ENCODE results near the gene PCDHGA4. TPM values are rescaled to one million over a fixed set of nuclear protein-coding genes. Genes with fewer than 3 reads are reported as not detected.

The PCDHGA4 gene
- total RNA-seq, 1 donor from 2014 or later, result 0.75 TPM

DNA sequence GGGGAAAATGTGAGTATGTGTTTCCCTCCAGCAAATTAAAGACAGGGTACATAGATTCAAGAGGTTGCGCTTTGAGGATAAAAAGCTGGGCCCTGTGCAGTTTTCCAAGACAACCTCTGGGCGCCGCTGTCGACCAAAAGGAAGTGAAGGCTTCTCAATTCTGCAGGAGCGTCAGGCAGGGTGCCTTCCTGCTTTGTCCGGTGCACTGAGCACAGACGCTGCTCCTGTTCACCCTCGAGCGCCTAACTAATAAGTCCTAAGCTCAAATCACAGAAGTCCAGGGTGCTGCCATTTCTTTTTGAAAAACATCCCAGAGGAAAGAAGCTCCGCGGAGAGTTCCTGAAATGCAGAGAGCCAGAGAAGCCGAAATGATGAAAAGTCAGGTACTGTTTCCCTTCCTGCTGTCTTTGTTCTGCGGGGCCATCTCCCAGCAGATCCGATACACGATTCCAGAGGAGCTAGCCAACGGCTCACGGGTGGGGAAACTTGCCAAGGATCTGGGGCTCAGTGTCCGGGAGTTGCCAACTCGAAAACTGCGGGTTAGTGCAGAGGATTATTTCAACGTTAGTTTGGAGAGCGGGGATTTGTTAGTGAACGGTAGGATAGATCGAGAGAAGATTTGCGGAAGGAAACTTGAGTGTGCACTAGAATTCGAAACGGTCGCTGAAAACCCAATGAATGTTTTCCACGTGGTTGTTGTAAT is 4.8 kb upstream of the PCDHGA4 start, which contains the start of gene PCDHGB1:
Gene PCDHGB1 (plus strand): TSS at position 183 of the 703 bp plus-strand sequence. CDS start 162 bp downstream, at position 345.
- intact Hi-C loops (cut with micrococcal nuclease), result no loop called here
- TF ChIP-seq, protein P1, sequence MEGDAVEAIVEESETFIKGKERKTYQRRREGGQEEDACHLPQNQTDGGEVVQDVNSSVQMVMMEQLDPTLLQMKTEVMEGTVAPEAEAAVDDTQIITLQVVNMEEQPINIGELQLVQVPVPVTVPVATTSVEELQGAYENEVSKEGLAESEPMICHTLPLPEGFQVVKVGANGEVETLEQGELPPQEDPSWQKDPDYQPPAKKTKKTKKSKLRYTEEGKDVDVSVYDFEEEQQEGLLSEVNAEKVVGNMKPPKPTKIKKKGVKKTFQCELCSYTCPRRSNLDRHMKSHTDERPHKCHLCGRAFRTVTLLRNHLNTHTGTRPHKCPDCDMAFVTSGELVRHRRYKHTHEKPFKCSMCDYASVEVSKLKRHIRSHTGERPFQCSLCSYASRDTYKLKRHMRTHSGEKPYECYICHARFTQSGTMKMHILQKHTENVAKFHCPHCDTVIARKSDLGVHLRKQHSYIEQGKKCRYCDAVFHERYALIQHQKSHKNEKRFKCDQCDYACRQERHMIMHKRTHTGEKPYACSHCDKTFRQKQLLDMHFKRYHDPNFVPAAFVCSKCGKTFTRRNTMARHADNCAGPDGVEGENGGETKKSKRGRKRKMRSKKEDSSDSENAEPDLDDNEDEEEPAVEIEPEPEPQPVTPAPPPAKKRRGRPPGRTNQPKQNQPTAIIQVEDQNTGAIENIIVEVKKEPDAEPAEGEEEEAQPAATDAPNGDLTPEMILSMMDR (IDR thresholded peaks at IDR 0.05), result no peak
- Mint-ChIP-seq H3K4me3 (peak within 1 kb of the TSS; percentile 57), H3K27me3 (peaks cover 46% of the 10 kb centered on the region), H3K4me1 (no peaks in the 10 kb centered on the region), H3K36me3 (ENCODE audit: low read depth) (no peaks in the 10 kb centered on the region), H3K9me3 (peaks cover 14% of the 10 kb centered on the region), H3K27ac (no peak within 1 kb of the TSS)
- ChIA-PET POLR2A (no interaction called here), CTCF (interaction anchor here (0.9 to 2.5 kb wide), 3 partner anchors 20 to 214 kb away, joined by 3 to 8 read pairs (median 3); partner anchors contain the start of gene PCDHGB3)
- no peak for ATAC-seq (ENCODE audit: low read depth)
- no peak for DNase-seq

DNA sequence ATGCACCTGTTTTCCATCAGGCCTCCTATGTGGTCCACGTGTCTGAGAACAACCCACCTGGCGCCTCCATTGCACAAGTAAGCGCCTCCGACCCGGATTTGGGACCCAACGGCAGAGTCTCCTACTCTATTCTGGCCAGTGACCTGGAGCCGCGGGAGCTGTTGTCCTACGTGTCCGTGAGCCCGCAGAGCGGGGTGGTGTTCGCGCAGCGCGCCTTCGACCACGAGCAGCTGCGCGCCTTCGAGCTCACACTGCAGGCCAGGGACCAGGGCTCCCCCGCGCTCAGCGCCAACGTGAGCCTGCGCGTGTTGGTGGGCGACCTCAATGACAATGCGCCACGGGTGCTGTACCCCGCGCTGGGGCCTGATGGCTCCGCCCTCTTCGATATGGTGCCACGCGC is 3.2 kb upstream of the PCDHGA4 start:
- Mint-ChIP-seq H3K9me3 (peaks cover 13% of the 10 kb centered on the region), H3K4me3 (no peak overlapping the region), H3K36me3 (ENCODE audit: low read depth) (no peaks in the 10 kb centered on the region), H3K27me3 (peaks cover 56% of the 10 kb centered on the region), H3K27ac (no peak overlapping the region), H3K4me1 (no peaks in the 10 kb centered on the region)
- no peak for ATAC-seq (ENCODE audit: low read depth)
- intact Hi-C loops (cut with micrococcal nuclease), result no loop called here
- ChIA-PET POLR2A (no interaction called here), CTCF (interaction anchor here (1.2 to 2.5 kb wide), 2 partner anchors 31 to 212 kb away, joined by 3 to 8 read pairs; partner anchors contain the start of gene TAF7)
- no peak for DNase-seq
- TF ChIP-seq, protein P1 (IDR thresholded peaks at IDR 0.05), result no peak

DNA sequence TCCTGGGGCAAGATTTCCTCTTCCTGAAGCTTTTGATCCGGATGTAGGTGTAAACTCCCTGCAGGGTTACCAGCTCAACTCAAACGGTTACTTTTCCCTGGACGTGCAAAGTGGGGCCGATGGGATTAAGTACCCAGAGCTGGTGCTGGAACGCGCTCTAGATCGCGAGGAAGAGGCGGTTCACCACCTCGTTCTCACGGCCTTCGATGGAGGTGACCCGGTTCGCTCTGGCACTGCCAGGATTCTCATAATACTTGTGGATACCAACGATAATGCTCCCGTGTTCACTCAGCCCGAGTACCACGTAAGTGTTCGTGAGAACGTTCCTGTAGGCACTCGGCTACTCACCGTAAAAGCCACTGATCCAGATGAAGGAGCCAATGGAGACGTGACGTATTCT is 820 bp downstream of the PCDHGA4 start:
- TF ChIP-seq, protein P1 (IDR thresholded peaks at IDR 0.05), result no peak
- intact Hi-C loops (cut with micrococcal nuclease), result no loop called here
- H3K9me3 Mint-ChIP-seq, result peaks cover 19% of the 10 kb centered on the region
- ChIA-PET POLR2A (no interaction called here), CTCF (interaction anchor here (1.3 kb wide), 1 partner anchor 208 kb away, joined by 5 read pairs; no protein-coding TSS in a partner anchor)
- no peak overlapping the region for H3K4me3 Mint-ChIP-seq
- H3K27me3 Mint-ChIP-seq, result peaks cover 59% of the 10 kb centered on the region
- no peak for ATAC-seq (ENCODE audit: low read depth)
- no peaks in the 10 kb centered on the region for H3K4me1 Mint-ChIP-seq
- no peak for DNase-seq
- H3K27ac Mint-ChIP-seq, result no peak overlapping the region
- H3K36me3 Mint-ChIP-seq (ENCODE audit: low read depth), result peaks cover 2% of the 10 kb centered on the region

DNA sequence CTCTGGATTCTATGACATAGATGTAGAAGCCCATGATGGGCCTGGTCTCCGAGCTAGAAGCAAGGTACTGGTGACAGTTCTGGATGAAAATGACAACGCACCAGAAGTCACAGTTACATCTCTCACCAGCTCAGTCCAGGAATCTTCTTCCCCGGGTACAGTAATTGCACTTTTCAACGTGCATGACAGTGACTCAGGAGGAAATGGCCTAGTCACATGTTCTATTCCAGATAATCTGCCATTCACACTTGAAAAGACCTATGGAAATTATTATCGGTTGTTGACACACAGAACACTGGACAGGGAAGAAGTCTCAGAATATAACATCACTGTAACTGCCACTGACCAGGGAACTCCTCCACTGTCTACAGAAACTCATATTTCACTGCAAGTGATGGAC is 1.3 kb downstream of the PCDHGA4 start:
- intact Hi-C loops (cut with micrococcal nuclease), result no loop called here
- TF ChIP-seq, protein P1 (IDR thresholded peaks at IDR 0.05), result no peak
- no peak for DNase-seq
- ChIA-PET POLR2A (no interaction called here), CTCF (interaction anchor here (1.3 kb wide), 1 partner anchor 208 kb away, joined by 5 read pairs; no protein-coding TSS in a partner anchor)
- no peak overlapping the region for H3K4me3 Mint-ChIP-seq
- H3K4me1 Mint-ChIP-seq, result no peaks in the 10 kb centered on the region
- peaks cover 60% of the 10 kb centered on the region for H3K27me3 Mint-ChIP-seq
- no peak overlapping the region for H3K27ac Mint-ChIP-seq
- no peak for ATAC-seq (ENCODE audit: low read depth)
- H3K9me3 Mint-ChIP-seq, result peaks cover 22% of the 10 kb centered on the region
- peaks cover 4% of the 10 kb centered on the region for H3K36me3 Mint-ChIP-seq (ENCODE audit: low read depth)

DNA sequence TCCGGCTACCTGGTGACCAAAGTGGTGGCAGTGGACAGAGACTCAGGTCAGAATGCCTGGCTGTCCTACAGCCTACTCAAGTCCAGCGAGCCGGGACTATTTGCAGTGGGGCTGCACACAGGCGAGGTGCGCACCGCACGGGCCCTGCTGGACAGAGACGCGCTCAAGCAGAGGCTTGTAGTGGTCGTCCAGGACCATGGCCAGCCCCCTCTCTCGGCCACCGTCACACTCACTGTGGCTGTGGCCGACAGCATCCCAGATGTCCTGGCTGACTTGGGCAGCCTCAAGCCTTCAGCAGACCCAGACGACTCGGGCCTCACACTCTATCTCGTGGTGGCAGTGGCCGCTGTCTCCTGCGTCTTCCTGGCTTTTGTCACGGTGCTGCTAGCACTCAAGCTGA is 2.1 kb downstream of the PCDHGA4 start:
- Mint-ChIP-seq H3K9me3 (peaks cover 25% of the 10 kb centered on the region), H3K36me3 (ENCODE audit: low read depth) (peaks cover 7% of the 10 kb centered on the region), H3K27me3 (peaks cover 60% of the 10 kb centered on the region), H3K4me3 (no peak overlapping the region), H3K27ac (no peak overlapping the region), H3K4me1 (no peaks in the 10 kb centered on the region)
- CTCF ChIA-PET, result no interaction called here
- DNase-seq, result no peak
- POLR2A ChIA-PET, result no interaction called here
- TF ChIP-seq, protein P1 (IDR thresholded peaks at IDR 0.05), result no peak
- ATAC-seq (ENCODE audit: low read depth), result no peak
- intact Hi-C loops (cut with micrococcal nuclease), result no loop called here
